RWPE2 (cell line): ENCODE measurements around the gene NAA38.
A peak's percentile ranks its signal among the peaks of the same experiment; 100 is the strongest.

Experiments used
- ATAC-seq: fragments of 200-7000 bp; cut with Tn5 transposase; 3 replicates; pipeline ENCODE4 v1.9.1; 2021; ENCODE audit warnings: low read depth
- DNase-seq: peaks from one replicate; pipeline ENCODE4 v3.0.0-alpha.2; 2020; ENCODE audit warnings: low spot score
- H3K27ac ChIP-seq: fragments of 450-650 bp; 2 replicates; pipeline ENCODE4 v1.5.1; 2017; ENCODE audit warnings: mild to moderate bottlenecking; ENCODE audit not compliant: poor library complexity, severe bottlenecking
- H3K27me3 ChIP-seq: fragments of 250-450 bp; sonication (Bioruptor Pico); 2 replicates; pipeline ENCODE4 v1.5.1; 2021; ENCODE audit warnings: mild to moderate bottlenecking, moderate library complexity; ENCODE audit not compliant: insufficient read depth, poor library complexity, severe bottlenecking
- H3K36me3 ChIP-seq: fragments of 250-450 bp; sonication (Bioruptor Pico); 2 replicates; pipeline ENCODE4 v1.5.1; 2020; ENCODE audit warnings: low read depth, mild to moderate bottlenecking, moderate library complexity
- H3K4me1 ChIP-seq: fragments of 250-450 bp; sonication (Bioruptor Pico); 2 replicates; pipeline ENCODE4 v1.5.1; 2021; ENCODE audit warnings: mild to moderate bottlenecking, moderate library complexity; ENCODE audit not compliant: insufficient read depth, poor library complexity, severe bottlenecking
- H3K4me3 ChIP-seq: fragments of 250-450 bp; sonication (Bioruptor Pico); 2 replicates; pipeline ENCODE4 v1.5.1; 2021; ENCODE audit warnings: mild to moderate bottlenecking, moderate library complexity; ENCODE audit not compliant: severe bottlenecking
- H3K9me3 ChIP-seq: fragments of 250-450 bp; sonication (Bioruptor Pico); 2 replicates; pipeline ENCODE4 v1.5.1; 2021; ENCODE audit warnings: mild to moderate bottlenecking, moderate library complexity; ENCODE audit not compliant: severe bottlenecking
- TF ChIP-seq, protein P1 (sequence below): fragments of 450-650 bp; IDR thresholded peaks from one replicate; pipeline ENCODE4 v1.5.1; 2017; ENCODE audit warnings: mild to moderate bottlenecking, moderate library complexity; ENCODE audit not compliant: poor library complexity, severe bottlenecking

Gene NAA38

DNA sequence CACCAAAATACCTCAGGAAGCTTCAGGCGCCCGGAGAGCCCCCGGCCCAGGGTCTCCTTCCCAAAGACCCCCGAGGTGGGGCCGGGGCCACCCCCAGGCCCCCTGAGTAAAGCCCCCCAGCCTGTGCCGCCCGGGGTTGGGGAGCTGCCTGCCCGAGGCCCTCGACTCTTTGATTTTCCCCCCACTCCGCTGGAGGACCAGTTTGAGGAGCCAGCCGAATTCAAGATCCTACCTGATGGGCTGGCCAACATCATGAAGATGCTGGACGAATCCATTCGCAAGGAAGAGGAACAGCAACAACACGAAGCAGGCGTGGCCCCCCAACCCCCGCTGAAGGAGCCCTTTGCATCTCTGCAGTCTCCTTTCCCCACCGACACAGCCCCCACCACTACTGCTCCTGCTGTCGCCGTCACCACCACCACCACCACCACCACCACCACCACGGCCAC is 9.2 kb downstream of the NAA38 start:
- TF ChIP-seq, protein P1, sequence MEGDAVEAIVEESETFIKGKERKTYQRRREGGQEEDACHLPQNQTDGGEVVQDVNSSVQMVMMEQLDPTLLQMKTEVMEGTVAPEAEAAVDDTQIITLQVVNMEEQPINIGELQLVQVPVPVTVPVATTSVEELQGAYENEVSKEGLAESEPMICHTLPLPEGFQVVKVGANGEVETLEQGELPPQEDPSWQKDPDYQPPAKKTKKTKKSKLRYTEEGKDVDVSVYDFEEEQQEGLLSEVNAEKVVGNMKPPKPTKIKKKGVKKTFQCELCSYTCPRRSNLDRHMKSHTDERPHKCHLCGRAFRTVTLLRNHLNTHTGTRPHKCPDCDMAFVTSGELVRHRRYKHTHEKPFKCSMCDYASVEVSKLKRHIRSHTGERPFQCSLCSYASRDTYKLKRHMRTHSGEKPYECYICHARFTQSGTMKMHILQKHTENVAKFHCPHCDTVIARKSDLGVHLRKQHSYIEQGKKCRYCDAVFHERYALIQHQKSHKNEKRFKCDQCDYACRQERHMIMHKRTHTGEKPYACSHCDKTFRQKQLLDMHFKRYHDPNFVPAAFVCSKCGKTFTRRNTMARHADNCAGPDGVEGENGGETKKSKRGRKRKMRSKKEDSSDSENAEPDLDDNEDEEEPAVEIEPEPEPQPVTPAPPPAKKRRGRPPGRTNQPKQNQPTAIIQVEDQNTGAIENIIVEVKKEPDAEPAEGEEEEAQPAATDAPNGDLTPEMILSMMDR = no peak
- H3K27ac ChIP-seq = no peak overlapping the region
- ATAC-seq (no peak), DNase-seq (peak; percentile 53)
- peaks cover 59% of the 10 kb centered on the region for H3K36me3 ChIP-seq
- H3K4me1 ChIP-seq = no peaks in the 10 kb centered on the region
- H3K4me3 ChIP-seq = no peak overlapping the region
- no peaks in the 10 kb centered on the region for H3K27me3 ChIP-seq
- H3K9me3 ChIP-seq = no peaks in the 10 kb centered on the region

DNA sequence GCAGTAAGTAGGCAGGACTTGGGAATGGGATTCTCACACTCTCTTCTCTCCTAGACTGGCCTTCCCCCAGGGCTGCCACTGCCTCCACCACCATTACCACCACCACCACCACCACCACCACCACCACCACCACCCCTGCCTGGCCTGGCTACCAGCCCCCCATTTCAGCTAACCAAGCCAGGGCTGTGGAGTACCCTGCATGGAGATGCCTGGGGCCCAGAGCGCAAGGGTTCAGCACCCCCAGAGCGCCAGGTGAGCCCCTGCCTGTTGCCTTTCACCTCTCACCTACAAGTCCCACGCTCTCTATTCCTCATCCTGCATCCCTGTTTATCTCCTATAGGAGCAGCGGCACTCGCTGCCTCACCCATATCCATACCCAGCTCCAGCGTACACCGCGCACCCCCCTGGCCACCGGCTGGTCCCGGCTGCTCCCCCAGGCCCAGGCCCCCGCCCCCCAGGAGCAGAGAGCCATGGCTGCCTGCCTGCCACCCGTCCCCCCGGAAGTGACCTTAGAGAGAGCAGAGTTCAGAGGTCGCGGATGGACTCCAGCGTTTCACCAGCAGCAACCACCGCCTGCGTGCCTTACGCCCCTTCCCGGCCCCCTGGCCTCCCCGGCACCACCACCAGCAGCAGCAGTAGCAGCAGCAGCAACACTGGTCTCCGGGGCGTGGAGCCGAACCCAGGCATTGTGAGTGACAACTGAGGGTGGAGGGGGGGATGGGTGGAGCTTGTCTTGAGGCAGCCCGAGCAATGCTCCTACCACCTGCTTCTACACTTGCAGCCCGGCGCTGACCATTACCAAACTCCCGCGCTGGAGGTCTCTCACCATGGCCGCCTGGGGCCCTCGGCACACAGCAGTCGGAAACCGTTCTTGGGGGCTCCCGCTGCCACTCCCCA is 10.3 kb downstream of the NAA38 start:
- Histone ChIP-seq H3K27me3 (no peaks in the 10 kb centered on the region), H3K36me3 (peaks cover 47% of the 10 kb centered on the region), H3K4me3 (no peak overlapping the region), H3K27ac (no peak overlapping the region), H3K9me3 (no peaks in the 10 kb centered on the region), H3K4me1 (no peaks in the 10 kb centered on the region)
- TF ChIP-seq, protein P1 = no peak
- DNase-seq (peak; percentile 60), ATAC-seq (no peak)

DNA sequence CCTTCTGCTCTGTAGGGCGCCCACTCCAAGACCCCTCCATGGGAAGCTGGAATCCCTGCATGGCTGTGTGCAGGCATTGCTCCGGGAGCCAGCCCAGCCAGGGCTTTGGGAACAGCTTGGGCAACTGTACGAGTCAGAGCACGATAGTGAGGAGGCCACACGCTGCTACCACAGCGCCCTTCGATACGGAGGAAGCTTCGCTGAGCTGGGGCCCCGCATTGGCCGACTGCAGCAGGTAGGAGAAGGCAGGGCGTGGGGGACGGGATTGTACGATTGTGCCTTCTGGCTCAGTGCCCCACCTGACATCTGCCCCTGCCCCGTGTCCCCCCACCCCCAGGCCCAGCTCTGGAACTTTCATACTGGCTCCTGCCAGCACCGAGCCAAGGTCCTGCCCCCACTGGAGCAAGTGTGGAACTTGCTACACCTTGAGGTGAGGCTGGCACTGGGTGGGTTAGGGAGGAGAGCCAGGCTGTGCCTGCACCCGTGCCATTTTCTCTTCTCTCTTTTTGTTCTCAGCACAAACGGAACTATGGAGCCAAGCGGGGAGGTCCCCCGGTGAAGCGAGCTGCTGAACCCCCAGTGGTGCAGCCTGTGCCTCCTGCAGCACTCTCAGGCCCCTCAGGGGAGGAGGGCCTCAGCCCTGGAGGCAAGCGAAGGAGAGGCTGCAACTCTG is 11.2 kb downstream of the NAA38 start:
- H3K4me1 ChIP-seq = peaks cover under 1% of the 10 kb centered on the region
- TF ChIP-seq, protein P1 = no peak
- DNase-seq (no peak), ATAC-seq (no peak)
- H3K27me3 ChIP-seq = no peaks in the 10 kb centered on the region
- H3K27ac ChIP-seq = peak overlapping the region; percentile 97
- H3K36me3 ChIP-seq = peaks cover 41% of the 10 kb centered on the region
- no peak overlapping the region for H3K4me3 ChIP-seq
- H3K9me3 ChIP-seq = no peaks in the 10 kb centered on the region

DNA sequence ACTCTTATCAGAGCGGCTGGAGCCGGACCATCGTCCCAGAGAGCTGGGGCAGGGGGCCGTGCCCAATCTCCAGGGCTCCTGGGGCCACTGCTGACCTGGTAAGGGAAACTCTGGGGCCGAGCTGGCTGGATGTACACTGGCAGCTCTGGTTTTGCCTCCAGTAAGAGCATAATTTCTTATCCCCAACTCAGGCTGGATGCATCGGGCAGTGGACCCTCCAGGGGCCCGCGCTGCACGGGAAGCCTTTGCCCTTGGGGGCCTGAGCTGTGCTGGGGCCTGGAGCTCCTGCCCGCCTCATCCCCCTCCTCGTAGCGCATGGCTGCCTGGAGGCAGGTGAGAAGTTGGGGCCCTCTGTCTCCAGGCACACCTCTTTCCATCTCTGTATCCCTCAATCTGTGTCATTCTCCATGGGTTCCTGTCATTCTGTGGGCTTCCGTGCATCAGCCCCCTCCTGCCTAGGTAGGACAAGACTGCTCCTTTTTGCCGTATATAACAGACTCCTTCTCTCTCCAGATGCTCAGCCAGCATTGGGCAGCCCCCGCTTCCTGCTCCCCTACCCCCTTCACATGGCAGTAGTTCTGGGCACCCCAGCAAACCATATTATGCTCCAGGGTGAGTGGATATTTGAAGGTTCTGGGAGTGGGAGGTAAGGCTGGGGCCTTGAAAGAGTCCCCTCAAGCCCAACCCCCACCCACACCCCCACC is 11.8 kb downstream of the NAA38 start:
- TF ChIP-seq, protein P1 = no peak

More for the DNA sequence above, 11.8 kb downstream of the NAA38 start:
- ATAC-seq (no peak), DNase-seq (no peak)
- no peaks in the 10 kb centered on the region for H3K9me3 ChIP-seq
- peaks cover 2% of the 10 kb centered on the region for H3K4me1 ChIP-seq
- H3K36me3 ChIP-seq = peaks cover 41% of the 10 kb centered on the region
- H3K27ac ChIP-seq = peak overlapping the region; percentile 97
- no peaks in the 10 kb centered on the region for H3K27me3 ChIP-seq
- peak overlapping the region; percentile 46 for H3K4me3 ChIP-seq
